Chondrocyte (in vitro differentiated cells): ENCODE measurements around the gene MTR. TPM values are rescaled to one million over a fixed set of nuclear protein-coding genes. Genes with fewer than 3 reads are reported as not detected.

Experiments
- DNase-seq: peaks from one replicate; pipeline ENCODE4 v3.0.0; 2021; ENCODE audit warnings: mixed read lengths, low spot score
- H3K27ac Mint-ChIP-seq: one replicate; pipeline ENCODE4 v1.8.0; 2021; ENCODE audit warnings: mild to moderate bottlenecking, moderate library complexity, mixed read lengths; ENCODE audit not compliant: unreplicated experiment
- H3K27me3 Mint-ChIP-seq: 2 replicates; pipeline ENCODE4 v1.8.0; 2021; ENCODE audit warnings: low read depth, mixed read lengths
- H3K36me3 Mint-ChIP-seq: 2 replicates; pipeline ENCODE4 v1.8.0; 2021; ENCODE audit warnings: low read depth, mixed read lengths
- H3K4me1 Mint-ChIP-seq: 2 replicates; pipeline ENCODE4 v1.8.0; 2021; ENCODE audit warnings: low read depth, mild to moderate bottlenecking, mixed read lengths
- H3K4me3 Mint-ChIP-seq: one replicate; pipeline ENCODE4 v1.8.0; 2021; ENCODE audit warnings: mild to moderate bottlenecking, moderate library complexity, mixed read lengths; ENCODE audit not compliant: unreplicated experiment
- H3K9me3 Mint-ChIP-seq: 2 replicates; pipeline ENCODE4 v1.8.0; 2021; ENCODE audit warnings: low read depth, mixed read lengths
- total RNA-seq: library from RNA; stranded (reverse); gene quantifications from 3 replicates; pipeline ENCODE4 v1.2.1, GENCODE V29; 2021
- TF ChIP-seq, protein P1 (sequence below): fragments of 200-600 bp; sonication (generic); IDR thresholded peaks from 2 replicates; pipeline ENCODE4 v1.5.0; 2021; ENCODE audit warnings: antibody characterized with exemption, mild to moderate bottlenecking, moderate library complexity

MTR gene
- total RNA-seq, 1 donor from 2014 or later, result 39.1 TPM

DNA sequence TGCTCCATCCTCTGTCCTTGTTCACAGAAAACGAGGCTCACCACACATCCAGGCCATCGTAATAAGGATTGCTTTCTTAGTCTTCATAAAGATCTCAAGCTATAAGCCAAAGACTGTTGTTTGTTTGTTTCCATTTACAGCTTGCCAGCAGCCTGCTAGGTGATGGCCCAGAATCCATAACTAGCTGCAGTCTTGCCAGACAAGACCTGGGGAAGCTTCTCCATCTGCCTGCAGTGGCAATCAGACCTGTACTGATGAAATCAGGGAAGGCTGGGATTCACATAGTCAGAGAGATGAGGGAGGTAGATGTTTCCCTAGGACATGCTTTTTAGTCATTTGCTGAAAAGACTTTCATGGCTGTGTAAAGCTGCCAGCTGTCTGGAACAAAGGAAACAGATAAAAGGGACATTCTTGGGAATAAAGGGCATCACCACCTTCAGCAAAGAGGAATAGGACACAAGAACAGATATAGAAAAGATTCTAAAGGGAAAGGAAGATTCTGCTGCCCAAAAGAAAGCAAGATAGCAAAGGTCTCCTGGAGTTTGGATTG is 158.1 kb downstream of the MTR start:
- no peak overlapping the region for H3K4me3 Mint-ChIP-seq
- no peak overlapping the region for H3K27ac Mint-ChIP-seq
- TF ChIP-seq, protein P1, sequence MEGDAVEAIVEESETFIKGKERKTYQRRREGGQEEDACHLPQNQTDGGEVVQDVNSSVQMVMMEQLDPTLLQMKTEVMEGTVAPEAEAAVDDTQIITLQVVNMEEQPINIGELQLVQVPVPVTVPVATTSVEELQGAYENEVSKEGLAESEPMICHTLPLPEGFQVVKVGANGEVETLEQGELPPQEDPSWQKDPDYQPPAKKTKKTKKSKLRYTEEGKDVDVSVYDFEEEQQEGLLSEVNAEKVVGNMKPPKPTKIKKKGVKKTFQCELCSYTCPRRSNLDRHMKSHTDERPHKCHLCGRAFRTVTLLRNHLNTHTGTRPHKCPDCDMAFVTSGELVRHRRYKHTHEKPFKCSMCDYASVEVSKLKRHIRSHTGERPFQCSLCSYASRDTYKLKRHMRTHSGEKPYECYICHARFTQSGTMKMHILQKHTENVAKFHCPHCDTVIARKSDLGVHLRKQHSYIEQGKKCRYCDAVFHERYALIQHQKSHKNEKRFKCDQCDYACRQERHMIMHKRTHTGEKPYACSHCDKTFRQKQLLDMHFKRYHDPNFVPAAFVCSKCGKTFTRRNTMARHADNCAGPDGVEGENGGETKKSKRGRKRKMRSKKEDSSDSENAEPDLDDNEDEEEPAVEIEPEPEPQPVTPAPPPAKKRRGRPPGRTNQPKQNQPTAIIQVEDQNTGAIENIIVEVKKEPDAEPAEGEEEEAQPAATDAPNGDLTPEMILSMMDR, result no peak
- H3K36me3 Mint-ChIP-seq, result no peaks in the 10 kb centered on the region
- H3K9me3 Mint-ChIP-seq, result peaks cover 6% of the 10 kb centered on the region
- H3K27me3 Mint-ChIP-seq, result peaks cover 6% of the 10 kb centered on the region
- DNase-seq, result no peak
- H3K4me1 Mint-ChIP-seq, result no peaks in the 10 kb centered on the region

Other genes starting within 250 kb of the MTR start
- gene HEATR1, start 190.8 kb upstream of the MTR start, total RNA-seq, result 21.5 to 41.3 TPM (median 23.2 TPM) in 3 replicates
- gene ACTN2, start 108.8 kb upstream of the MTR start, total RNA-seq, result 0.28 to 0.47 TPM in 2 of 3 replicates, not detected in the other
- gene MT1HL1, start 209.1 kb downstream of the MTR start, total RNA-seq, result not detected in 3 replicates
- 0.02 to 0.15 TPM (median 0.12 TPM) in 3 replicates for gene RYR2, start 246.9 kb downstream of the MTR start, total RNA-seq